ENCODE data around the gene RTTN.

Gene RTTN

DNA sequence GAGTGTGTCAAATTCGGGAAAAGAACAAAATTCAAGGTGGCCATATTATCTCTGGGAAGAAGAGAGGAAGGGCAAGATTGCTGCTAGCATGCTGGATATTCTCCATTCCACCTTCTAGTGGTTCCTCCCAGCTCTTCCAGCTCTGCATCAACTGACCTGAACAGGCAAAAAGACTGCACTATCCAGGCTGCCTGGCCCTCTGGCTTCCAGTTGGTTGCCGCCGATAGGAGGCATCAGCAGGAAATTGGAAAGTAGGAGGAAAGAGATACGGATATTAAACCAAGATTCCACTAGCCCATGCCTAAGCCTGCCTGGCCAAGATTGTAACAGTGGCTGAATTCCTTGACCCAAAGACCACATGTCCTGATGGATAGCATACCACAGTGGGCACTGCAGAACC, 1.7 kb upstream of the RTTN start:
- ATAC-seq = no peak
- TF ChIP-seq ZFP30 (CRISPR knock-in tag; IDR thresholded peaks at IDR 0.05) (no peak), CSDC2 (CRISPR knock-in tag; IDR thresholded peaks at IDR 0.05) (no peak), SNAI2 (CRISPR knock-in tag; IDR thresholded peaks at IDR 0.05) (no peak), OSR1 (CRISPR knock-in tag; IDR thresholded peaks at IDR 0.05) (no peak), TOX (CRISPR knock-in tag; IDR thresholded peaks at IDR 0.05; ENCODE audit: borderline replicate concordance) (no peak), ISL1 (CRISPR knock-in tag; IDR thresholded peaks at IDR 0.05) (no peak), ZNF70 (CRISPR knock-in tag; IDR thresholded peaks at IDR 0.05) (no peak), PPARA (CRISPR knock-in tag; IDR thresholded peaks at IDR 0.05; ENCODE audit: borderline replicate concordance) (no peak), TSHZ2 (CRISPR knock-in tag; IDR thresholded peaks at IDR 0.05) (no peak), ESRRG (CRISPR knock-in tag; IDR thresholded peaks at IDR 0.05) (no peak), BACH2 (CRISPR knock-in tag; IDR thresholded peaks at IDR 0.05; ENCODE audit: borderline replicate concordance) (no peak), CREB5 (CRISPR knock-in tag; IDR thresholded peaks at IDR 0.05; ENCODE audit: low read depth) (no peak), ZC3H10 (CRISPR knock-in tag; IDR thresholded peaks at IDR 0.05) (no peak)
- TF ChIP-seq, protein P1, sequence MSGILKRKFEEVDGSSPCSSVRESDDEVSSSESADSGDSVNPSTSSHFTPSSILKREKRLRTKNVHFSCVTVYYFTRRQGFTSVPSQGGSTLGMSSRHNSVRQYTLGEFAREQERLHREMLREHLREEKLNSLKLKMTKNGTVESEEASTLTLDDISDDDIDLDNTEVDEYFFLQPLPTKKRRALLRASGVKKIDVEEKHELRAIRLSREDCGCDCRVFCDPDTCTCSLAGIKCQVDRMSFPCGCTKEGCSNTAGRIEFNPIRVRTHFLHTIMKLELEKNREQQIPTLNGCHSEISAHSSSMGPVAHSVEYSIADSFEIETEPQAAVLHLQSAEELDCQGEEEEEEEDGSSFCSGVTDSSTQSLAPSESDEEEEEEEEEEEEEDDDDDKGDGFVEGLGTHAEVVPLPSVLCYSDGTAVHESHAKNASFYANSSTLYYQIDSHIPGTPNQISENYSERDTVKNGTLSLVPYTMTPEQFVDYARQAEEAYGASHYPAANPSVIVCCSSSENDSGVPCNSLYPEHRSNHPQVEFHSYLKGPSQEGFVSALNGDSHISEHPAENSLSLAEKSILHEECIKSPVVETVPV (CRISPR knock-in tag; IDR thresholded peaks at IDR 0.05) = no peak
- TF ChIP-seq, protein P2, sequence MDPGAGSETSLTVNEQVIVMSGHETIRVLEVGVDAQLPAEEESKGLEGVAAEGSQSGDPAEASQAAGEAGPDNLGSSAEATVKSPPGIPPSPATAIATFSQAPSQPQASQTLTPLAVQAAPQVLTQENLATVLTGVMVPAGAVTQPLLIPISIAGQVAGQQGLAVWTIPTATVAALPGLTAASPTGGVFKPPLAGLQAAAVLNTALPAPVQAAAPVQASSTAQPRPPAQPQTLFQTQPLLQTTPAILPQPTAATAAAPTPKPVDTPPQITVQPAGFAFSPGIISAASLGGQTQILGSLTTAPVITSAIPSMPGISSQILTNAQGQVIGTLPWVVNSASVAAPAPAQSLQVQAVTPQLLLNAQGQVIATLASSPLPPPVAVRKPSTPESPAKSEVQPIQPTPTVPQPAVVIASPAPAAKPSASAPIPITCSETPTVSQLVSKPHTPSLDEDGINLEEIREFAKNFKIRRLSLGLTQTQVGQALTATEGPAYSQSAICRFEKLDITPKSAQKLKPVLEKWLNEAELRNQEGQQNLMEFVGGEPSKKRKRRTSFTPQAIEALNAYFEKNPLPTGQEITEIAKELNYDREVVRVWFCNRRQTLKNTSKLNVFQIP (CRISPR knock-in tag; IDR thresholded peaks at IDR 0.05; ENCODE audit: borderline replicate concordance, low read depth) = no peak

- no peak for ATAC-seq
- no peak for TF ChIP-seq TCF4 (CRISPR knock-in tag; IDR thresholded peaks at IDR 0.05; ENCODE audit: borderline replicate concordance)
- no peak for TF ChIP-seq GLIS3 (CRISPR knock-in tag; IDR thresholded peaks at IDR 0.05)
- TF ChIP-seq ISL1 (CRISPR knock-in tag; IDR thresholded peaks at IDR 0.05) = no peak
- TF ChIP-seq ZNF565 (CRISPR knock-in tag; conservative IDR thresholded peaks at IDR 0.05; ENCODE audit: low read depth) = no peak
- no peak for TF ChIP-seq TSHZ2 (CRISPR knock-in tag; IDR thresholded peaks at IDR 0.05)
Observed at GRCh38 chr18:70200286-70200685, 5.2 kb downstream of the RTTN start.

DNA sequence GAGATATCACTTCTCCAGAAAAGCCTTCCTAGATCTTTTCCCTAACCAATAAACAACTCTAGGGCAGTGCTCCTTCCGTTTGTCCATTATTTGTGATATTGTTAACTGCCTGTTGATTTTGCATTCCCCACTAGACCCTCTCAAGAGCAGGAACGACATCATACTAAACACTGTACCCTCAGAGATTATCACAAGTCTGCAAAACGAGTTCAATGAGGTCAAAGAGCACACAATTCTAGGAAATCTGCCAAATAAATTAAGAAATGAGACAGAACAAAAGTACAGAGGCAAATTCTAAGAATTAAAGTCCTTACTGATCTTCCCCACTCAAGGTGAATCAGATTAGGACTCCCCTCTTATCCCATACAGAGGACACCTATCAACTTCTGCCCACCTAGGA, 7.6 kb downstream of the RTTN start:
- TF ChIP-seq CREB5 (CRISPR knock-in tag; IDR thresholded peaks at IDR 0.05; ENCODE audit: low read depth) (no peak), ZFP30 (CRISPR knock-in tag; IDR thresholded peaks at IDR 0.05) (no peak)
- ATAC-seq = no peak
